Measurements from ENCODE around the gene SNAP29.
"Not testable (repeated sequence)": the region's sequence is repeated elsewhere in the genome, so short reads cannot be mapped to it uniquely, and the experiment has no call there.

Gene SNAP29

GRCh38 chr22:20858615-20859416 lies at the start of gene SNAP29, which contains the start of gene PI4KA:
Gene SNAP29 (plus strand): TSS chr22:20859007. CDS start chr22:20859111, 104 bp downstream.
Gene PI4KA (minus strand): TSS chr22:20858811. CDS start chr22:20858725, 86 bp downstream.
- peak; percentile 96 to 97 for DNase-seq

DNA sequence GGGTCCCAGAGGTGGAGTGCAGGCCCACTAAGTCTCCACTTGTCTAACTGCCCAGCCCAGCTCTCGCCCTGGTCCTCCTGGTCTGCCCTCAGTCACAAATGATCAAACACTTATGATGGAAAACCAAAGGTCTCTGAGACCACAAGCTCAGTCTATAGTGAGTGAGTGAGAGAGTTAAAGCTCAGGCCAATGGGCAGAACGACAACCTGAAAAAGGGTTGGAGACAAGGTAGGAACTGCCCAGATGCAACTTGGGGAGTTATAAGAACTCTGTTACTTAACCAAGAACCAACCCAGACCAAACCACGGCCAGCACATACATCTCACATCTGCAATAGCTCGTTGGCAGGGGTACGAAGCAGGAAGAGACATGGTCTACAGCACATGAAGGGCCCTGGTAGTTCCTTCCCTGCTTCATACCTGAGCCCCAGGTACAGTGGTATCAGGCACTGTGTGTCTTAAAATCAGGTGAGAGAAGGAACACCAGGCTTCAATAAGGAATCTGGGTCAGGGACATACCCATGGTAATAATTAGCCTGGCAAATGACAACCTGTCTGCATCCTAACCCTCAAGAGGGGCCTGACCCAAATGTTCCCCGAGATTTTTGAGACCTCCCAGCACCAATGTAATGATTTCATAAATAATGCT lies 49.1 kb upstream of the SNAP29 start:
- DNase-seq: no peak

DNA sequence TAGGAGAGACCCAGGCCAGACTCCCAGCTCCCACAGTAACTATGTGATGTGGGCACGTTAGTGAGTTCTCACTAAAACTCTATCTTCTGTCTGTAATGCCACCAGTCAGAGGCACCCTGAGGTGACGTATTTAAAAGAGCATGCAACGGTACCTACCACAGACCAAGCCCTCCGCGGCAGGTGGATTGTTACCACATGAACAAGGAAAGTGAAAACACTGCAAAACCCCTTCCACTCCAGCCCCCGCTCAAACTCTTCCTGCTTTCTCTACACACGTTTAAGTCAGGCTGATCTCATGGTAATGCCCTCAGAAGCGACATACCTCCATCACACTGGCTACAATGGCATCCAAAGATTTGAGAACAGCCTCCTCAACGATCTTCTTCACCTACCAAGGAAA lies 48.2 kb upstream of the SNAP29 start:
- peak in 1 of 2 experiments; percentile 5 for DNase-seq

- DNase-seq: no peak
These were observed 47.6 kb upstream of the SNAP29 start for GRCh38 chr22:20811171-20811570.

DNA sequence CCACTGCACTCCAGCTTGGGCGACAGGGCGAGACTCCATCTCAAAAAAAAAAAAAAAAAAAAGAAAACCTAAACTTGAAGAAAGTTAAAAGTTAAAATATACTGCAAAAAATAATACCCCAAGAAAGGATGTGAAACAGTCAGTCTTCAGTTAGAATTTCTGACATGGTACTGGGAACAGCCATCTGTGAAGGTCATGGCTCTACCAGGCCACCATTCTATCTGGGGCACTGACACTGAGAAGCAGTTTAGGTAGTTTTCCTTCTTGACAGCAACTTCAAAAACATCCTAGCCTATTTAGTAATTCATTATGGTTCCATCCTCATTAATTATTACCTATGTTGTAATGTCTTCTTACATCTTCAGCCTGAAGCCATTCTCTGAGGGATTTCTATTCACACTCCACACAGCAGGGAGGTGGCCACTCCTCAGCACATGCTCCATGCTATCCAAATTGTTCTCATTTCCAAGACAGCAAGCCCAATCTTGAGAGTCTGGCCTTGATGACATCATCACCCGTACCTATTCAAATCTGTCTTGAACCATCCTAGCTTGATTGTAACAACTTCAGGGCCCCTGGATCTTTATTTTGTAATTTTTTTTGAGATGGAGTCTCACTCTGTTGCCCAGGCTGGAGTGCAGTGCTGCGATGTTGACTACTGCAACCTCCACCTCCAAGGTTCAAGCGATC lies 46.7 kb upstream of the SNAP29 start:
- DNase-seq: no peak

DNA sequence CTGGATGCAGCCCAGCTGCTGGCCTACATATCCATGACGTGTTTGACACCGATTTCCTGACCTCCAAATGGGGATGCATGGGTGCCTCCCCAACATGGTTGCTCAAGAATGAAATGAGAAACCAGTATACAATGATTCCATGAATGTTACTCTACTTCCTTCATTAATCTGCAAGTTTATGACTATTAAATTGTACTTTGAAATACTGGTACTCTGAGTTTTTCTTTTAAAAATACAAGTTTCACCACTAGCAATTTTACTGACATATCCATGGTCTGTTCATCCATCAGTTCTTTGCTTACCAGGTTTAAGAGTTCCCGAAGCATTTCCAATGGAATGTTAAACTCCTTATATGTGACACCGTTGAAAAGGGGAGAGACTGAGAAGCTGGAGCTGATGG lies 45.8 kb upstream of the SNAP29 start:
- DNase-seq: no peak

DNA sequence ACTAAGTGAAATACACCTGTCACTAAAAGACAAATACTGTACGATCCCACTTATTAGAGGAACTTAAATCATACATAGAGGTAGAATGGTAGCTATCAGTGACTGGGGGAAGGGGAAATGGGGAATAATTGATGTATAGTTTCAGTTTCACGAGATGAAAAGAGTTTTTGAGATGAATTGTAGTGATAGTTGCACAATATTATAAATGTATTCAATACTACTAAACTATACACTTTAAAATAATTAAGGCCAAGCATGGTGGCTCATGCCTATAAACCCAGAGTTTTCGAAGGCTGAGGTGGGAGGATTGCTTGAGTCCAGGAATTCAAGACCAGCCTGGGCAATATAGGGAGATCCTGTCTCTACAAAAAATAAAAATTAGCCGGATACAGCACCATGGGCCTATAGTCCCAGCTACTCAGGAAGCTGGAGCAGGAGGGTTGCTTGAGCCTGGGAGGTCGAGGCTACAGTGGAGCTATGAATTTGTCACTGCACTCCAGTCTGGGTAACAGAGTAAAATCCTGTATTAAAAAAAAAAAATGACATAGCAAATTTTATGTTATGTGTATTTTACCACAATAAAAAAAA lies 44.5 kb upstream of the SNAP29 start:
- DNase-seq: no peak

GRCh38 chr22:20815477-20816050 lies 43.2 kb upstream of the SNAP29 start:
- DNase-seq: no peak

GRCh38 chr22:20816559-20816958 lies 42.2 kb upstream of the SNAP29 start:
- DNase-seq: no peak

DNA sequence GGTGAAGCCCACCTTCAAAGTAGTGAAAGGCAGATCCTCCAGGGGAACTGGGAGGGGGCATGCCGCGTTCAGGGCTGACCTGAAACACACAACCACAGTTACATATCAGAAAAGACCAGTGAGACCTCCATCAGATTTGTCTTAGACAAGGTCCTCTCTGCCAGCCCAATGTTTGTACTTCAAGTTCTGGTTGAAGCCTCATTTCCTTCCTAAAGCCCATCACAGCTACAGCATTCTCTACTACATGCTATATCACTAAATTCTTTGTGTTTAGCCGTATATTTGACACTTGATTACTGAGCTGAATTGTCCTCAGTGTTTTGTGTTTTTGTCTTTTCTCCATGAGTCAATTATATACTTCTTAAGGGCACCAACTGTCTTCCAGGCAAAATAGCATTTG lies 40.3 kb upstream of the SNAP29 start:
- DNase-seq: no peak

GRCh38 chr22:20819471-20819870 lies 39.3 kb upstream of the SNAP29 start:
- DNase-seq: no peak

GRCh38 chr22:20821717-20822239 lies 37.0 kb upstream of the SNAP29 start:
- not testable (repeated sequence) for DNase-seq

DNA sequence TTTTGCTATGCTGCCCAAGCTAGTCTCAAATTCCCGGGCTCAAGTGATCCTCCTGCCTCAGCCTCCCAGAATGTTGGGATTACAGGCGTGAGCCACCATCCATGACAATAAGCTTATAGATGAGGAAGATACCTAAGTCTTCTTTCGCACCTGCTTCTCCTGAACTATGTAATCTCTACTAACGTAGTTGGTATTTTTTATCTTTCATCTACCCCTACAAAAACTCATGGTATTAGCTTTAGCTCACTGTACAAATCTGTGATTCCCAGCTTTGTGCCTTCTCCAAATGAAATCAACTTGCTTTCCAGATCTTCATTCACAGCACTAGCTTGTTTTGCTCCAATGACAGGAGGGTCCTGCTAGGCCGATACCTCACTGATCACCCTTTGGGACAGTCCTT lies 36.6 kb upstream of the SNAP29 start:
- DNase-seq: no peak

GRCh38 chr22:20823264-20823663 lies 35.5 kb upstream of the SNAP29 start:
- no peak for DNase-seq

- not testable (repeated sequence) for DNase-seq
These were observed 33.6 kb upstream of the SNAP29 start for GRCh38 chr22:20825216-20825615.

GRCh38 chr22:20825624-20826023 lies 33.2 kb upstream of the SNAP29 start:
- DNase-seq: no peak

- not testable (repeated sequence) for DNase-seq
These were observed 32.2 kb upstream of the SNAP29 start for GRCh38 chr22:20826373-20827152.

DNA sequence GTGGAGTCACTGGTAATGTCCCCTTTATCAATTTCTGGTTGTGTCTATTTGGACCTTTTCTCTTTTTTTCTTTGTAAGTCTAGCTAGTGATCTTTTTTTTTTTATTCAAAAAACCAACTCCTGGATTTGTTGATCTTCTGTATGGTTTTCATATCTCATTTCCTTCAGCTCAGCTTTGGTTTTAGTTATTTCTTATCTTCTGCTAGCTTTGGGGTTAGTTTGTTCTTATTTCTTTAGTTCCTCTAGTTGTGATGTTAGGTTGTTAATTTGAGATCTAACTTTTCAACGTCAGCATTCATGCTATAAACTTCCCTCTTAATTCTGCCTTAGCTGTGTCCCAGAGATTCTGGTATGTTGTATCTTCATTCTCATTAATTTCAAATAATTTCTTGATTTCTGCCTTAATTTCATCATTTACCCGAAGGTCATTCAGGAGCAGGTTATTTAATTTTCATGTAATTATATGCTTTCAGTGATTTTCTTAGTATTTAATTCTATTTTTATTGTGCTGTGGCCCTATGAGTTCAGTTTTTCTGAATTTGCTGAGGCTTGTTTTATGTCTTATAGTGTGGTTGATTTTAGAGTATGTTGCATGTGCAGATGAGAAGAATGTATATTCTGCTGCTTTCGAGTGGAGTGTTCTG lies 29.2 kb upstream of the SNAP29 start:
- no peak for DNase-seq

DNA sequence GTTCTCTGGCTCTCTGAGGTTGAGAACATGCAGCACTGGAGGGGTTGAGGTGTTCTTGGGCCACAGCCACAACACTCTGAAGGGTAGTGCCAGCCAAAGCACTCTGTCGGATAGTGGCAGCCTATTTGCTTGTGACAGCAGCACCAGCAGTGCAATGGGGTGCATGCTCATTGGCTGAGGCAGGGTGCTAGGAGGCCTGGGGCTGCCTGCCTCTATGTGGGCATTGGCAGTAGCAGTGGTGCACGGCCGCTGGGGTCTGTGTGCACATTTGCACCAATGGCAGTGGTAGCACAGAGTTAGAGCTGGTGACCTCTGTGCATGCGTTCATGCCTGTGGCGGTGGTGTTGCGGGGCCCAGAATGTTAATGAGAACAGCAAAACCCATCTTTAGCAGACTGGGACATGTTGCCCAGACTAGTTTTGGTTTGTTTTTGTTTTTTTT lies 25.6 kb upstream of the SNAP29 start:
- DNase-seq: no peak

- DNase-seq: no peak
These were observed 24.6 kb upstream of the SNAP29 start for GRCh38 chr22:20834206-20834605.

DNA sequence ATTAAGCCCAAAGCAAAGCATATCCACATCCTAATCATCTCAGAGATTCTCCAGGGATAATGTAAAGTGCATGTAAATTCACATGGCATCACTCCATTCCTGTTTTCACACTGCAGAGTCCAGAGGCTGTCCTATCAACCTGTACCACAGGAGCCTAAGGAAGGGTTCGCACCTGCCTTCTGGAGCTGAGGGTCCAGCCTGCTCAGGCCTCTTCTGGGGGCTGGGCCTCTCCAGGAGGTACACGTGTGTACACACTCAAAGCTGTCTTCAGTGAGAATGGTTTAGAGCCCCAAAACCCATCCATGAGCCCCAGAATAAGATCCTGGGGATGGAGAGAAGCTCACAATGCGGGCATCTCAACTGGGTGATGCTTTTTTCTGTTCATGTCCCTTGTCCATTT lies 24.1 kb upstream of the SNAP29 start:
- DNase-seq: no peak

Measured in stimulated activated CD4-positive, alpha-beta T cell treated with anti-CD3 and anti-CD28 coated beads, Interleukin-4, amount 100 ng/mL, for 4 hours (primary cell).